Cardiac fibroblast (primary cell): Measurements from ENCODE around the gene RAB3C.

Experiments
- DNase-seq, 2 donors: peaks; one replicate each; pipeline versions ENCODE4 v3.0.0 to v3.0.0-alpha.2; 2010; ENCODE audit warnings: low read depth in 2 of 2
- H3K4me3 ChIP-seq, 2 donors: replicated peaks in 1 of 2; 1 replicate in 1 of 2; 2 replicates in 1 of 2; pipeline ENCODE4 v1.5.1; 2011; ENCODE audit warnings: low read depth in 2 of 2, low read length in 2 of 2, mild to moderate bottlenecking in 2 of 2, moderate library complexity in 1 of 2
- TF ChIP-seq, protein P1 (sequence below): IDR thresholded peaks from one replicate; pipeline ENCODE4 v1.5.1; 2011; ENCODE audit warnings: low read depth, mild to moderate bottlenecking, low read length, inconsistent platforms

The RAB3C gene

GRCh38 chr5:58666141-58666540, 83.3 kb downstream of the RAB3C start:
- TF ChIP-seq, protein P1, sequence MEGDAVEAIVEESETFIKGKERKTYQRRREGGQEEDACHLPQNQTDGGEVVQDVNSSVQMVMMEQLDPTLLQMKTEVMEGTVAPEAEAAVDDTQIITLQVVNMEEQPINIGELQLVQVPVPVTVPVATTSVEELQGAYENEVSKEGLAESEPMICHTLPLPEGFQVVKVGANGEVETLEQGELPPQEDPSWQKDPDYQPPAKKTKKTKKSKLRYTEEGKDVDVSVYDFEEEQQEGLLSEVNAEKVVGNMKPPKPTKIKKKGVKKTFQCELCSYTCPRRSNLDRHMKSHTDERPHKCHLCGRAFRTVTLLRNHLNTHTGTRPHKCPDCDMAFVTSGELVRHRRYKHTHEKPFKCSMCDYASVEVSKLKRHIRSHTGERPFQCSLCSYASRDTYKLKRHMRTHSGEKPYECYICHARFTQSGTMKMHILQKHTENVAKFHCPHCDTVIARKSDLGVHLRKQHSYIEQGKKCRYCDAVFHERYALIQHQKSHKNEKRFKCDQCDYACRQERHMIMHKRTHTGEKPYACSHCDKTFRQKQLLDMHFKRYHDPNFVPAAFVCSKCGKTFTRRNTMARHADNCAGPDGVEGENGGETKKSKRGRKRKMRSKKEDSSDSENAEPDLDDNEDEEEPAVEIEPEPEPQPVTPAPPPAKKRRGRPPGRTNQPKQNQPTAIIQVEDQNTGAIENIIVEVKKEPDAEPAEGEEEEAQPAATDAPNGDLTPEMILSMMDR = no peak
- no peak for DNase-seq
- no peak overlapping the region for H3K4me3 ChIP-seq

DNA sequence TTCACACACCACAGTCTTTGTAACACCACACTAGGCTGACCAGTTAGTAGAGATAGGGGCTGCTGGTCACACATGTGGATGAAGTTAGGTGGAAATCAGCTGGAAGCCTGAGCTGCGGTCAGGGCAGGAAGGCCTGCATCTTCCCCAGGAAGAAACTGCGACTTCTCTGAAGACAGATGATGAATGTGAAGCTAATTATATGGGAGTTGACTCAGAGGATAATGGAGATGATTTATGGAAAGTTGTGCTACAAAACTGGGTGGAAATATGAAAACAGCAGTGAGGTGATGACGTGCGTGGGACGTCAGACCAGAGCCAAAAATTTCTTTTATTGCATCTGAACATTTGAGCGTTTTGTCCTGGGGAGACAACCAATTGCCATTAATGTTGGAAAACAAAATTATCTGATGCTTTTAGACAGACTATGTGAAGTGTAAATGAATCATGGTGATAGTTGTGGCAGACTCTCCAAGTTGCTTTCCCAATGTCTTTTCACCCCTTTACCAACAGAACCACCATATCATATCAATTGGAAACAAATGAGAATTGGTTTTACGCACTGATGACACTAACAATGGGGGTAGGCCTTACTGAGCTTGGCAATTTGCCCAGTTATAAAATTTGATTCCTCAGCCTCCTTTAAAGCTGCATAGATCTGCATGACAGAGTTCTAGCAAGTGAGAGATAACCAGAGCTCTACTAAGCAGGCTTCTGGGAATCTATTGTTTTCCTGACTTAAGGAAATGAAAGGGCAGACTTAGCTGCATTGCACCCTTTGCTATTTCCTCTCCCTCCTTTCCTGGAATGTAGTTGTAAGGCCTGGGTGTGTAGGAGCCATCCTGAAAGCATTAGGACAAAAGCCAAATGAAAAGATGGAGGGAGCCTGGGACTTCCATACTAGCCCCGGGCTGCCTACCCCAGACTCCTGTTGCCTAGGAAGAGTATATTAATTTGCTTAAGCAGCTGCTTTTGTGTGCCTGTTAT, 84.0 kb downstream of the RAB3C start:
- TF ChIP-seq, protein P1 = no peak
- H3K4me3 ChIP-seq = no peak overlapping the region
- peak; percentile 1 to 82 for DNase-seq

- TF ChIP-seq, protein P1 = no peak
- no peak overlapping the region for H3K4me3 ChIP-seq
- DNase-seq = peak in 1 of 2 donors; percentile 3
These were observed 87.7 kb downstream of the RAB3C start for GRCh38 chr5:58670582-58670981.

- TF ChIP-seq, protein P1 = no peak
- DNase-seq = no peak
- no peak overlapping the region for H3K4me3 ChIP-seq
These were observed 88.3 kb downstream of the RAB3C start for GRCh38 chr5:58671155-58671554.

DNA sequence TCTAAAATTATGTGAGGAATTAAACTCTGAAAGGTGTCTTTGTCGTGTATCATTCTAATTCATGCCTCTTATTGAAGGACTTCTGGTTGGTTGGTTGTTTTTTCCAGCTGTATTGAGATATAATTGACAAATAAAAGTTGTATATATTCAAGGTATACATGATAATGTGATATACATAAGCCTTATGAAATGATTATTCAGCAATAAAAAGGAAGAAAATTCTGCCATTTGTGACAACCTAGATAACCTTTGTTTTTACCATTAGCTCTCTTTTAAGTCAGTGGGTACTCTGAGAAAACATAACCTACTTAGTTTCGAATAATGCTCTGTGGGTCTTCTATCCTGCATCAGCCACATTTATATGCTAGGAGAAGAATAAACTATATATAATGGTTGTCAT, 89.6 kb downstream of the RAB3C start:
- TF ChIP-seq, protein P1 = no peak
- H3K4me3 ChIP-seq = no peak overlapping the region
- no peak for DNase-seq

DNA sequence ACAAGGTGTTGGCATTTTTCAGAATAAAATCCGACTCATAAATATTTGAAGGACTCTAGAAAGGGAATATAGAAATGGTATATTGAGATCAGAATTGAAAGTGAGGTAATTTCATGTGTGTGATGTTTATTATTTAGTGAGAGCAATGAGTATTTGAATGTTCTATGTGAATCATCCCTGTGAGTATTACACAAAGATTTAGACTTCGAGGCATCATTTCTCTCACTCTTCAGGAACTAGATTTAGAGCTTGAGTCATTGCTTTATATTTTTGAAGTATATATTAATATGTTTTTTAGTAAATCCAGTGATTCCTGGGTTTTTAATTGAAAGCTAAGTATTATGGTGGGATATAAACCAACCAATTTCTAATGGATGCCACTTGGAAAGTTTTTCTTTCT, 91.2 kb downstream of the RAB3C start:
- no peak for DNase-seq
- no peak overlapping the region for H3K4me3 ChIP-seq
- TF ChIP-seq, protein P1 = no peak

DNA sequence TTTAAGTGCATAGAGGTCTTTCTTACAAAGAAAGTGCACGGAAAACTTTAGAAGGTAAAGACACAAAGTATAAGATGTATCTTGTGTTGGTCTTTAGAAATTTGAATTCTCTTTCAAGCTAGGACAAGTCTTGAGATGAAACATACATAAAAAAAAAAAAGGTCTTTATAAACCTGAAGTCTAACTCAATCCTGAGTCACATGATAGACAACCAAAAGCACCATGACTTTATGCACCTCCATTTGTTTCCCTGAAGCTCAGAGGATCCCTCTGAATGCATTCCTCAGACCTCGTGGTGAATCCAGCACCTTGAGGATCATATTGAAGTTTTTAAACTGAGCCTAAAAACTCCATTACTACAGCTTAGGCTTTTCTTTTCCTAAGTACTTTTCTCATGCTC, 91.8 kb downstream of the RAB3C start:
- TF ChIP-seq, protein P1 = no peak
- H3K4me3 ChIP-seq = no peak overlapping the region
- no peak for DNase-seq
